ENCODE results near the gene GNA12.
A peak's percentile ranks its signal among the peaks of the same experiment; 100 is the strongest.

GNA12 gene, protein sequence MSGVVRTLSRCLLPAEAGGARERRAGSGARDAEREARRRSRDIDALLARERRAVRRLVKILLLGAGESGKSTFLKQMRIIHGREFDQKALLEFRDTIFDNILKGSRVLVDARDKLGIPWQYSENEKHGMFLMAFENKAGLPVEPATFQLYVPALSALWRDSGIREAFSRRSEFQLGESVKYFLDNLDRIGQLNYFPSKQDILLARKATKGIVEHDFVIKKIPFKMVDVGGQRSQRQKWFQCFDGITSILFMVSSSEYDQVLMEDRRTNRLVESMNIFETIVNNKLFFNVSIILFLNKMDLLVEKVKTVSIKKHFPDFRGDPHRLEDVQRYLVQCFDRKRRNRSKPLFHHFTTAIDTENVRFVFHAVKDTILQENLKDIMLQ

GRCh38 chr7:2844153-2845033 is at the start of gene GNA12:
Gene GNA12, minus strand, starts transcription at chr7:2844308. Its CDS starts 147 bp downstream, at chr7:2844161.
- peak within 1 kb of the TSS; percentile 73 for H3K27ac ChIP-seq
- TF ChIP-seq ZFX (IDR thresholded peaks at IDR 0.05) = peak; percentile 50
- TF ChIP-seq, protein P1, sequence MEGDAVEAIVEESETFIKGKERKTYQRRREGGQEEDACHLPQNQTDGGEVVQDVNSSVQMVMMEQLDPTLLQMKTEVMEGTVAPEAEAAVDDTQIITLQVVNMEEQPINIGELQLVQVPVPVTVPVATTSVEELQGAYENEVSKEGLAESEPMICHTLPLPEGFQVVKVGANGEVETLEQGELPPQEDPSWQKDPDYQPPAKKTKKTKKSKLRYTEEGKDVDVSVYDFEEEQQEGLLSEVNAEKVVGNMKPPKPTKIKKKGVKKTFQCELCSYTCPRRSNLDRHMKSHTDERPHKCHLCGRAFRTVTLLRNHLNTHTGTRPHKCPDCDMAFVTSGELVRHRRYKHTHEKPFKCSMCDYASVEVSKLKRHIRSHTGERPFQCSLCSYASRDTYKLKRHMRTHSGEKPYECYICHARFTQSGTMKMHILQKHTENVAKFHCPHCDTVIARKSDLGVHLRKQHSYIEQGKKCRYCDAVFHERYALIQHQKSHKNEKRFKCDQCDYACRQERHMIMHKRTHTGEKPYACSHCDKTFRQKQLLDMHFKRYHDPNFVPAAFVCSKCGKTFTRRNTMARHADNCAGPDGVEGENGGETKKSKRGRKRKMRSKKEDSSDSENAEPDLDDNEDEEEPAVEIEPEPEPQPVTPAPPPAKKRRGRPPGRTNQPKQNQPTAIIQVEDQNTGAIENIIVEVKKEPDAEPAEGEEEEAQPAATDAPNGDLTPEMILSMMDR (conservative IDR thresholded peaks at IDR 0.05) = no peak

DNA sequence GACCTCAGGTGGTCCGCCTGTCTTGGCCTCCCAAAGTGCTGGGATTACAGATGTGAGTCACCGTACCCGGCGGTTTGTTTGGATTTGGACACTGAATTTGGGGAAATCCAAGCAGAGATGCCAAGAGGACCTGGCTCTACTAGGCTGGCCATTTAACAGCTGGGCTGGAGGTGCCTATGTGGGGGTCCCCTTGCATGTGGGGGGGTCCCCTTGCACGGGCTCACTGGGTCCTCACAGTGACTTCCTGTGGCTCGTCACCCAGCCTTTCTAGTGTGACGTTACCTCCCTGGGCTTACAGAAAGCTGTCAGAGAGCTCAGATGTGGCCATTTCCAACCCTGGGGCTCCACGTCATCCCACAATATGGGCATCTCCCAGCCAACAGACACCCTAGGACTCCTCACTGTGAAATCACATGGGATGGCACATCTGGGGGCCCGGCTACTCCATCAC is 49.3 kb upstream of the GNA12 start:
- H3K27ac ChIP-seq = no peak overlapping the region
- TF ChIP-seq, protein P1 (conservative IDR thresholded peaks at IDR 0.05) = no peak
- TF ChIP-seq ZFX (IDR thresholded peaks at IDR 0.05) = no peak

GRCh38 chr7:2892549-2892948 is 48.4 kb upstream of the GNA12 start:
- H3K27ac ChIP-seq = no peak overlapping the region
- TF ChIP-seq ZFX (IDR thresholded peaks at IDR 0.05) = no peak
- TF ChIP-seq, protein P1 (conservative IDR thresholded peaks at IDR 0.05) = no peak

DNA sequence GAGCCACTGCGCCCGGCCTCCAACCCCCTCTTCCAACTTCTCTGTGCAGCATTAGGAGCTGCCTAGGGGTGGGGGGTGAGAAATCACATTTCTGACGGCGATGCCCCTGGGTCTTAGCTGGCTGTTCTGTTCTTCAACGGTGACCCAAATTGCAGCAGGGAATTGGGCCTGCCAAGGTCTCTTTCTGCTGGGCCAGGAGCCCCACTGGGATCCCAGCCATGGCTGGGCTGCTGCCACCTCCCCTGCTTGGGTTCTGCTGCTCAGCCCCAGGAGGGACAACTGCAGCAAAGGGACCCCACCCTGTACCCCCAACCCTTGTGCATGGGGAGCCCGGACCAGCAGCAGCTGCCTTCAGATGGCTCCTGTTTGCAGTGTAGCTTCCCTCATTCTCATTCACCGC is 43.7 kb upstream of the GNA12 start:
- H3K27ac ChIP-seq = no peak overlapping the region
- TF ChIP-seq ZFX (IDR thresholded peaks at IDR 0.05) = no peak
- TF ChIP-seq, protein P1 (conservative IDR thresholded peaks at IDR 0.05) = no peak

DNA sequence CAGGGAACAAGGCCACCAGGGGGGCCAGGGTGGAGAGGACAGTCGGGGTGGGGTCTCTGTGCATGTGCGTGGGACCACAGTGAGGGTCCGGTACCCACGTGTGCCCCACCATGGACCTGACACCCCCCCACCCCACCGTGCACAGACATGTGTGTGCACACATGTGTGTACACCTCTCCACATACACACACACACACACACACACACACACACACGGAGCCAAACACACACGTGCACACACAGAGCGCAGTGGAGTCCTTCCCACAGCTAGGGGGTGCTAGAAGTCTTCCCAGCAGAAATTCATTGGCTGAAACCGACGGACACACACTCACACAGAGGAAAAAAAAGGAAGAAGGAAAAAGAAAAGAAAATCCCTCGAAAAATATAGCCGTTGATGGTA is 42.8 kb upstream of the GNA12 start:
- H3K27ac ChIP-seq = no peak overlapping the region

GRCh38 chr7:2886391-2886790 is 42.3 kb upstream of the GNA12 start:
- TF ChIP-seq, protein P1 (conservative IDR thresholded peaks at IDR 0.05) = no peak
- TF ChIP-seq ZFX (IDR thresholded peaks at IDR 0.05) = no peak
- H3K27ac ChIP-seq = no peak overlapping the region

More for the DNA sequence above, 42.8 kb upstream of the GNA12 start:
- no peak for TF ChIP-seq ZFX (IDR thresholded peaks at IDR 0.05)
- TF ChIP-seq, protein P1 (conservative IDR thresholded peaks at IDR 0.05) = peak; percentile 94

DNA sequence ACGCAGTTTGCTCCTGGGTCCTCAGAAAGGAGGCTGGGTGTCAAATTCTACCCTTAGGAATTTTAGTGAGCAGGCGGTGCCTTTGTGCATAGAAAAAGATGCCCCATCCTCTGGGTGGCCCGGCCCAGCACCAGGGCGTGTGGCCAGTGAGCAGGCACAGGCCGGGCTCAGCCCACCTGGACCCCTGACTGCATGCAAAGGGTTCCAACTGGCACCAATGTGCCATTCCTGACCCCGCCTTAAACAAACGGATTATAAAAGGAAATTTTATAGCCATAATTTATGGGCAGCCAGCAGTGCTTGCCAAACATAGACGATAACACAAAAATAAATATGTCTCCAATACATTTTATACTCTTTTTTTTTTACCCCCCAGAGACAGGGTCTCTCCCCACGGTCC is 40.1 kb upstream of the GNA12 start:
- TF ChIP-seq, protein P1 (conservative IDR thresholded peaks at IDR 0.05) = no peak
- TF ChIP-seq ZFX (IDR thresholded peaks at IDR 0.05) = no peak
- H3K27ac ChIP-seq = no peak overlapping the region; the same call in 1 of the 2 replicates
